ENCODE results near the gene USP35. TPM values are rescaled to one million over a fixed set of nuclear protein-coding genes. Genes with fewer than 3 reads are reported as not detected.

The USP35 gene
- total RNA-seq, 1 donor from 2014 or later, result 4.6 TPM

DNA sequence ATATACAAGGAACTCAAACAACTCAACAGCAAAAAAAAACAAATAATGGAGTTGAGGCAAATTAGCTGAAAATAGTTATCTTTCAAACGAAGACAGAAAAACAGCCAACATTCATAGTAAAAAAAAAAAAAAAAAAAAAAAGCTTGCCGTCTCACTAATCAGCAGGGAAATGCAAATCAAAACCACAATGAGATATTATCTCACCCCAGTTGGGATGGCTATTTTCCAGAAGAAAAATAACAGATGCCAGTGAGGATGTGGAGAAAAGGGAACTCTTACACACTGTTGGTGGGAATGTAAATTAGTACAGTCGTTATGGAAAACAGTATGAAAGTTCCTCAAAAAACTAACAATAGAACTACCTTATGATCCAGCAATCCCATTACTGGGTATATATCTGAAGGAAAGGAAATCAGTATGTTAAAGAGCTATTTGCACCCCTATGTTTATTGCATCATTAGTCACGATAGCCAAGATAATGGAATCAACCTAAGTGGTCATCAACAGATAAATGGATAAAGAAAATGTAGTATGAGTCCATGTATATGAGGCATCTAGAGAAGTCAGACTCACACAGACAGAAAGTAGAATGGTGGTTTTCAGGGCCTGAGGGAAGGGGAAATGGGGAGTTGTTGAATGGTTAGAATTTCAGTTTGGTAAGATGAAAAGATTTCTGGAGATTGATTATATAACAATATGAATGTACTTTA lies 56.0 kb downstream of the USP35 start:
- no peak for ATAC-seq (ENCODE audit: poor library complexity)
- intact Hi-C loops (cut with DNase I), result no loop called here

GRCh38 chr11:78248191-78248590 lies 59.5 kb downstream of the USP35 start:
- intact Hi-C loops (cut with DNase I), result no loop called here
- ATAC-seq (ENCODE audit: poor library complexity) (no peak), DNase-seq (no peak)

More for the DNA sequence above, 56.0 kb downstream of the USP35 start:
- DNase-seq, result no peak

DNA sequence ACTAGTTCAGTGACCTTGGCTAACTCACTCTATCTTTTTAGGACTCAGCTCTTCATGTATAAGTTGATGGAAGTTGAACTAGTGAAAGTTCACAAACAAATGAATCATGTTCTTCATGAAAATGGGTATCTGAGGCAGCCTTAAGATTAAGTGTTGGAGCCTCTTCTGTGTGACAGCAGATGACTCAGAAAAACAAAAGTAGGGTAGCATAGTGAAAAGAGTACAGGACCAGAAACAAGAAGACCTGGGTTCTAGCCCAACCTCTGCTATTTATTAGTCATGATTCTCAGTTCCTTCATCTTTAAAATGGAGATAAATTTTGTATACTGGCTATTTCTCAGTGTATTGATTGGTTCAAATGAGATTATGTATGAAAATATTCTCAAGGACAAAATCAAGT lies 60.2 kb downstream of the USP35 start:
- ATAC-seq (ENCODE audit: poor library complexity), result no peak
- DNase-seq, result no peak
- intact Hi-C loops (cut with DNase I), result no loop called here

- intact Hi-C loops (cut with DNase I), result no loop called here
- ATAC-seq (ENCODE audit: poor library complexity) (no peak), DNase-seq (no peak)
Measured at GRCh38 chr11:78250099-78250498, 61.4 kb downstream of the USP35 start.

DNA sequence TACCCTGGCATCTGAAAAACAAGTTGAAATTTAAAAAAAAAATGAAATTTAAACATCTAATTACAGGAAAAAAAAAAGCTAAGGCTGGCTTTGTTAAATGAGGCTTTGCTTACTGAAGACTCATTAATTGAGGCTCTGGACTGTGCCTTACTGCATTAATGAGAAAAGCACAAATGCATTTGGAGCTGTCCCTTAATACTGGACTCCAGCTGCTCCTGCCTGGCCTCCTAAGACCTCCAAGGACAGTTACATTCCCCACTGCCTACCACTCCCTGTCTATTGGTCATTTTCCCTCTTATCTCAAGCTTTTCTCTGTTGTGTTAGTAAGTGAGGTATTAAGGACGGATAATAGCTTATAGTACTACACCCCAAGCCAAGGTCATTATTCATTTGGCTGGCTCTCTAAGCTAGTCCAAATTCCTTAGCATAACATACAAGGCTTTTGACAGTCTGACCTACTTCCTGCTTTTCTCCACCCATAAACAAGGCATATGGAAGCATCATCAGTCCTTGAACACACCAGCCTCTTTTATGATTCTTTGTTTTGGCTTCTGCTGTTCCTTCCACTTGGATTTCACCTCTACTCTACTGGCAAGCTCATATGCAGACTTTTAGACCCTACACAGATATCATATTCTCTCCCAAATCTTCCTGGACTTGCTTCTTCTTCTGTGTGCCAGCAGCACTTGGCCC lies 62.5 kb downstream of the USP35 start:
- intact Hi-C loops (cut with DNase I), result no loop called here
- DNase-seq (no peak), ATAC-seq (ENCODE audit: poor library complexity) (peak; percentile 62)

- DNase-seq, result no peak
- intact Hi-C loops (cut with DNase I), result no loop called here
- ATAC-seq (ENCODE audit: poor library complexity), result no peak
Measured at GRCh38 chr11:78253797-78254196, 65.1 kb downstream of the USP35 start.

DNA sequence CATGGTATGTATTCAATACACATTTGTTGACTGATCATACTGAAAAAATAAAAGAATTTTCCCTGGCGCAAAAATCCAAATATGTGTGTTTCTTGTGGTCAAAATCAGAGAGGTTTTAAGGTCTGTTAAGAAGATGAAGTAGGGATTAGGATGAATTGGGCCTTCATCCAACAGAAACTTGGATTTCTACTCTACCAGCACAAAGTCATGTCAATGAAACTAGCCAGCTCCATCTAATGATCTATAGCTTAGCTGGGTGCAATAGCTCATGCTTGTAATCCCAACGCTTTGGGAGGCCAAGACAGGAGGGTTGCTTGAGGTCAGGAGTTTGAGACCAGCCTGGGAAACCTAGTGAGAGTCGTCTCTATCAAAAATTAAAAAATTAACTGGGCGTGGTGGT lies 65.5 kb downstream of the USP35 start:
- ATAC-seq (ENCODE audit: poor library complexity) (no peak), DNase-seq (no peak)
- intact Hi-C loops (cut with DNase I), result no loop called here

- intact Hi-C loops (cut with DNase I), result no loop called here
- ATAC-seq (ENCODE audit: poor library complexity), result no peak
- no peak for DNase-seq
Measured at GRCh38 chr11:78255919-78256318, 67.2 kb downstream of the USP35 start.

DNA sequence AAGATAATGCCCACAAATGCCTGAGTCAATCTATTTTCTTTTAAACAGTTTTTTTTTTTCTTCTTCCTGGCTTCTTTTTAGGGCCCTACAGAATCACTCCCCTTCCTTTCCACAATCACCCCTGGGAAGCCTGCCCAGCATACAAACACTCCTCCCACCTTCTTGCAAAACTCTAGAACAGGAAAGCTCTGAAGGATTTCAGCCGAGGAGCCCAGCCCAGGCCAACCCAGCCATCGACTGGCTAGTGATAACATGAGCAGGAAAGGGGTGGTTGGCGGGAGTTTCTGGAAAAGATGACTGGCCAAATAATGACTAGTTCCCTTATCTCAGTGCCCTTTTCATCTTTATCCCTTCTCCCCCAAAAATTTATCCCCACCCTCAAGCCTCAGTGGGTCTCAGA lies 68.2 kb downstream of the USP35 start:
- intact Hi-C loops (cut with DNase I), result no loop called here
- DNase-seq, result peak; percentile 88
- ATAC-seq (ENCODE audit: poor library complexity), result peak; percentile 88

GRCh38 chr11:78257654-78258053 lies 68.9 kb downstream of the USP35 start:
- DNase-seq (no peak), ATAC-seq (ENCODE audit: poor library complexity) (no peak)
- intact Hi-C loops (cut with DNase I), result no loop called here

- no peak for DNase-seq
- ATAC-seq (ENCODE audit: poor library complexity), result no peak
- intact Hi-C loops (cut with DNase I), result no loop called here
Measured at GRCh38 chr11:78259777-78260487, 71.2 kb downstream of the USP35 start.

DNA sequence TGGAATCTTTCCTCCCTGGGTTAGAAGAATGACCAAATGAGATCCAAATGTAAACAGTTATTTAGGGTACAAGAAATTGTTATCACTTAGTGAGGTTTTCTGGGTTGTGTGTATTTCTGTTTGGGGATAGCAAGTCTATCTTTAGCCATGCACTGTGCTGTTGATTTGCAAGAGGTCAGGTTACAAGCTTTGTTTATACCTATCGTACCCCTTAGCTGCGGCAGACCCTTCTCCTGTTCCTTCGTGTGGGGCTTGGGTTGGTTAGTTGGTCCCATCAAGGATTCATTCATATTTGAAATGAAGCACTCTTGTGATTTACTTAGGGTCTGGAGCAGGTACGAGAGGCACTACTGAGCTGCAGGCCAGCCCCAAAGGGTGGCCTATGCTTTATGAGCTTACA lies 72.6 kb downstream of the USP35 start:
- ATAC-seq (ENCODE audit: poor library complexity), result no peak
- intact Hi-C loops (cut with DNase I), result no loop called here

DNA sequence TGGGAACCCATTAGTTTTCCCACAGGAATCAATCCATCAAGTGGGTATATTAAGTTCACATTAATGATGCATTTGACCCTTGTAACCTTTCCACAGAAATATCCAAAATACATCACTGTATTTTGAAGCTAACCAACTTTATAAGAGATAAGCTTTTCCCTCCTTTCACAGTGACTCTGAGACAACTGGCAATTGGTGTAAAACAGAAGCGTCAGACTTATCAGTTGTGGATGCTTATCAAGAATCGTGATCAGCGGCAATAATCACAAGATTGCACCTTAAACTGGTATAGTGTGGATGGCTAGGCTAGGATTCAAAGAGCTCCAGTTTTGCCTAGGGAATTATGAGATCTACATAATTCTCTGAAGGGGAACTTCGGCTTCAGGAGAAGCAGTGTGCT lies 73.1 kb downstream of the USP35 start:
- no peak for ATAC-seq (ENCODE audit: poor library complexity)
- intact Hi-C loops (cut with DNase I), result no loop called here
- DNase-seq, result no peak

More for the DNA sequence above, 72.6 kb downstream of the USP35 start:
- DNase-seq, result no peak

GRCh38 chr11:78262238-78262637 lies 73.5 kb downstream of the USP35 start:
- intact Hi-C loops (cut with DNase I), result no loop called here
- DNase-seq (no peak), ATAC-seq (ENCODE audit: poor library complexity) (peak; percentile 56)

DNA sequence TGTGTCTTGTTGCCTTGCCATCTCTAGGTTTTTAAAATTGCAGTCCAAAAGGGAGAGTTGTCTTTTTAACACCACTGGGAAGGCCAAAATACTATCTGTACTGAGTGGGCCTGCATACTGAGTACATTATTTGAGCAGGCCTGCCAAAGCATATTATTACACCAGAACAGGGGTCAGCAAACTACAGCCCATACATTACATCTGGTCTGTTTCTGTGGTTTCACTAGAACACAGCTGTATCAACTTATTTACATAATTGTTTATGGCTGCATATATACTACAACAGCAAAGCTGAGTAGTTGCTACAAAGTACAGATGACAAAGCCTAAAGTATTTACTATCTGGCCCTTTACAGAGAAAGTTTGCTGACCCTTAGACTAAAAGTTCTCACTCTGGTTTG lies 74.0 kb downstream of the USP35 start:
- intact Hi-C loops (cut with DNase I), result no loop called here
- no peak for DNase-seq
- no peak for ATAC-seq (ENCODE audit: poor library complexity)

Other genes starting within 250 kb of the USP35 start
- gene INTS4, start 194.3 kb upstream of the USP35 start, total RNA-seq, result 19.6 TPM
- gene KCTD14, start 165.6 kb upstream of the USP35 start, total RNA-seq, result not detected
- gene THRSP, start 125.1 kb upstream of the USP35 start, total RNA-seq, result 2.6 TPM
- gene NDUFC2, start 109.1 kb upstream of the USP35 start, total RNA-seq, result 328 TPM
- 15.8 TPM for gene ALG8, start 49.3 kb upstream of the USP35 start, total RNA-seq
- gene KCTD21, start 293 bp upstream of the USP35 start, total RNA-seq, result 10.4 TPM
- gene GAB2, start 228.9 kb downstream of the USP35 start, total RNA-seq, result 14.9 TPM